HG03159 (cell line): ENCODE measurements around the gene NELFA.
A peak's percentile ranks its signal among the peaks of the same experiment; 100 is the strongest.
"Not testable (repeated sequence)": the region's sequence is repeated elsewhere in the genome, so short reads cannot be mapped to it uniquely, and the experiment has no call there.

Experiments used
- ATAC-seq: cut with Tn5 transposase; IDR thresholded peaks from one replicate; pipeline ENCODE4 v1.9.1; 2021; ENCODE audit warnings: mild to moderate bottlenecking, moderate library complexity; ENCODE audit not compliant: unreplicated experiment

NELFA gene

DNA sequence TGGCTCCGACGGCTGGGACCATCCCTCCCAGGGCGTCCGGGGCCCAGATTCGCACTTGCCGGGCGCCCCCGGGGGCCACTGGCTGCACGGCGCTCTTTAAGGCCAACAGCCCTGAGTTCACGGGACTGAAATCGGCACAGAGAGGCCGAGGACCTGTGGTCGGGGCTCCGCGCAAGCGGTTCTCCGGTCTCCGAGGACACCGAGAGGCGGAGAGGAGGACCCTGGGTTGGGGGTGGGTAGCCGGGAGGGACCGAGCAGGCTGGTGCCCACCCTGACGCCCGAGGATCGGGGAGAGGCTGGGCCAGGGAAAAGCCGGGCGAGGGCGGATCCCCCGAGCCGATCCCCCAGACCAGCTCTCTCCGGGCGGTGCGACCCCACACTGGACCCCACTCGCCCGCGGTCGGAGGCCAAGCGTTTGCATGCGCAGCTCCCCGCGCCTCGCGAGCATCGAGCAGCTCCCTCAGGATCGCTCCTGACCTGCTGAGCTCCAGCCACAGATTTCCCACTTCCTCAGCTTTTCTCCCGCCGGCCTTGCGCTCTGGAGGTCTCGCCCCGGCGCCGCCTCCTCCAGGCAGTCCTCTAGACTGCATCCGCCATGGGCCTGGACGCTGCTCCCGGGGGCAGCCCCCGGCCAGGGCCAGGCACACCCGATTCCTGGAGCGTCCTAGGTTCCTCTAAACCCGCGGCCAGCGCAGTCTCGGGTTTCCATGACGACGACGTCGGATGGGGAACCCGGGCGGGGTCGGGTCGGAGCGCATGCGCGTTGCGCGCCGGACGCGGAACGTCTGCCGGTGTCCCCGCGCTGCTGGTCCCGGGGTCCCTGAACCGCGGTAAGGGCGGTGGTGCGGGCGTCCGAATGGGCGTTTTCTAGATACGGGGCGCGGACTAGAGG lies 32.7 kb upstream of the NELFA start:
- peak; percentile 75 for ATAC-seq

- ATAC-seq = no peak
These were observed 31.8 kb upstream of the NELFA start for GRCh38 chr4:2040391-2041238.

GRCh38 chr4:2036866-2037265 lies 28.1 kb upstream of the NELFA start:
- ATAC-seq = no peak

- ATAC-seq = no peak
These were observed 27.6 kb upstream of the NELFA start for GRCh38 chr4:2036327-2036726.

DNA sequence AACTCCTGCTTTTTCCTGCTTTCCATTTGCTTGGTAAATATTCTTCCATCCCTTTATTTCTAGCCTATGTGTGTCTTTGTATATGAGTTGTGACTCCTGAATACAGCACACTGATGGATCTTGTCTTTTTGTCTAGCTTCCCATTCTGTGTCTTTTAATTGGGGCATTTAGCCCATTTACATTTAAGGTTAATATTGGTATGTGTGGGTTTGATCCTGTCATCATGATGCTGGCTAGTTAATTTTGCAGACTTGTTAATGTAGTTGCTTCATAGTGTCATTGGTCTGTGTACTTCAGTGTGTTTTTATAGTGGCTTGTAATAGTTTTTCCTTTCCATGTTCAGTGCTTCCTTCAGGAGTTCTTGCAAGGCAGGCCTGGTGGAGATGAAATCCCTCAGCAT lies 22.4 kb upstream of the NELFA start:
- ATAC-seq = not testable (repeated sequence)

GRCh38 chr4:2027120-2027519 lies 18.3 kb upstream of the NELFA start:
- not testable (repeated sequence) for ATAC-seq

DNA sequence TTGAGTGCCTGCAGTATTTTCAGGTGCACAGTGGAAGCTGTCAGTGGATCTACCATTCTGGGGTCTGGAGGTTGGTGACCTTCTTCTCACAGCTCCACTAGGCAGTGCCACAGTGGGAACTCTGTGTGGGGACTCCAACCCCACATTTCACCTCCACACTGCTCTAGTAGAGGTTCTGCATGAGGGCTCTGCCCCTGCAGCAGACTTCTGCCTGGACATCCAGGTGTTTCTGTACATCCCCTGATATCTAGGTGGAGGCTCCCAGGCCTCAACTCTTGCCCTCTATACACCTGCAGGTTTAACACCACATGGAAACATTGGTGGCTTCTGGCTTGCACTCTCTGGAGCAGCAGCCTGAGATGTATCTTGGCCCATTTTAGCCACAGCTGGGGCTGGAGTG lies 17.0 kb upstream of the NELFA start:
- no peak for ATAC-seq

- ATAC-seq = no peak
These were observed 15.9 kb upstream of the NELFA start for GRCh38 chr4:2024683-2025082.

- not testable (repeated sequence) for ATAC-seq
These were observed 12.7 kb upstream of the NELFA start for GRCh38 chr4:2021358-2022018.

DNA sequence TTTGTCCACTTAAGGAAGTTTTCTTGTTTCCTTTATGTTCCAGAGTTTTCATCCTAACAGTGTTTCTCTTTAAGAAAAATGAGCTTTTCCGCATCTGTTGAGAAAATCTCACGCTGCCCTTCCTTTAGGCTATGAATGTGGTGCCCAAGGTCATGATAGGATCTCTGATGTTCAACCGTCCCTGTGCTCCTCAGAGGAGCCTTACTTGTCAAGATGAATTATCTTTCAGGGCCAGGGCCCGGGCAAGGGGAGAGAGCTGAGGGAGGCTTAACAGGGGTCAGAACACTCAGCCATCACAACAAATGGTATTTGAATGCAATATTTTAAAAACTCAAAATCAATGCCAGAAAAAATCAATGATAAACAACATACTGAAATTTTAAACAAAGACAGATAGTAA lies 6.2 kb upstream of the NELFA start:
- no peak for ATAC-seq

- ATAC-seq = no peak
These were observed 2.8 kb upstream of the NELFA start for GRCh38 chr4:2011583-2011982.

- peak; percentile 21 for ATAC-seq
These were observed 968 bp upstream of the NELFA start for GRCh38 chr4:2009651-2010233.

DNA sequence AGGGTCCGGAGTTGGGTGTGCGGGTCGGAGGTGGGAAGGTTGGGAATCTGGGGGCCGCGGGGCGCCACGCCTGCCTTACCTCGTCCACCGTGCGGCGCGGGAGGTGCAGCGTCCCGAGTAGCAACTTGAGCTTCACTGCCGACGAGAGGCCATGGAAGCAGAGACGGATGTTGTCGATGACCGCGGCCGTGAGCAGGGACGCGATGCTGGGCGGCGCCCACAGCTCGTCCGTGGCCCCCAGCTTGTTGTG lies 178 bp downstream of the NELFA start:
- no peak for ATAC-seq

GRCh38 chr4:2007804-2008670 lies 737 bp downstream of the NELFA start:
- no peak for ATAC-seq

DNA sequence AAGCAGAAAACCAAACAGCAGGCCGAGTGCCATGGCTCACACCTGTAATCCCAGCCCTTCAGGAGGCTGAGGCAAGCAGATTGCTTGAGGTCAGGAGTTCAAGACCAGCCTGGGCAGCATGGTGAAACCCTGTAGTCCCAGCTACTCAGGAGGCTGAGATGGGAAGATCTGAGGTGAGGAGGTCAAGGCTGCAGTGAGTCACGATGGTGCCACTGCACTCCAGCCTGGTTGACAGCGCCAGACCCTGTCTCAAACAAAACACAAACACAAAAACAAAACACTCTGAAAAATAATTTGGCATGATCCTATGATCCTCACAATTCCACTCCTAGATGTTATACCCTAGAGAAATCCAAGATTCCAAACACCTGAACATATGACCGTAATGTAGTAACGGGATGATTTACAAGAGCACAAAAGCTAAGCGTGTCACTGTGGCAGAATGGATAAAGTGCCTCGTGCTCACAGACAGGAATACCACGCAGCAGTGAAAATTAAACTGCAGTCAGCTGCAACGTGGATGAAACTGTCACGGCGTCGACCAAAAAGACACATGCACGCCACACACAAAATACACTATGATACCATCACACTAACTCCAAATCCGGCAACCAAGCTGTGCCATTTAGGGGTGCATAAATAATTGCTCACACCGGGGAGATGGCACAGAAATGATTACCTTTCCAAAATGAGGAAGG lies 1.7 kb downstream of the NELFA start:
- ATAC-seq = no peak

DNA sequence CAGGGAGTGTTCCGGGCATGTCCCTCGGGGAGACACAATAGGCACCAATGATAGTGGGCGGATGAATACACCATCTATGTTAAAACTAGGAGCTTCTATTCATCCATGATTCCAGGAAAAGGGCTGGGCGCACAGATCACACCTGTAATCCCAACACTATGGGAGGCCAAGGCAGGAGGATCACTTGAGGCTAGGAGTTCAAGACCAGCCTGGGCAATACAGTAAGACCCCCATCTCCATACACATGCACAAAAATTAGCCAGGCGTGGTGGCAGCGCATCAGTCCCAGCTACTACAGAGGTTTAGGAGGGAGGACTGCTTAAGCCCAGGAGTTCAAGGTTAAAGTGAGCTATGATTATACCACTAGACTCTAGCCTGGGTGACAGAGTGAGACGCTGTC lies 2.4 kb downstream of the NELFA start:
- no peak for ATAC-seq

GRCh38 chr4:2003361-2003760 lies 5.4 kb downstream of the NELFA start:
- not testable (repeated sequence) for ATAC-seq

DNA sequence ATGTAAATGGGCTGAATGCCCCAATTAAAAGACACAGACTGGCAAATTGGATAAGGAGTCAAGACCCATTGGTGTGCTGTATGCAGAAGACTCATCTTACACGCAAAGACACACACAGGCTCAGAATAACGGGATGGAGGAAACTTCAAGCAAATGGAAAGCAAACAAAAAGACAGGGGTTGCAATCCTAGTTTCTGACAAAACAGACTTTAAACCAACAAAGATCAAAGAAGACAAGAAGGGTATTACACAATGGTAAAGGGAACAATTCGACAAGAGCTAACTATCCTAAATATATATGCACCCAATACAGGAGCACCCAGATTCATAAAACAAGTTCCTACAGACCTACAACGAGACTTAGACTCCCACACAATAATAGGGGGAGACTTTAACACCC lies 9.5 kb downstream of the NELFA start:
- ATAC-seq = not testable (repeated sequence)

DNA sequence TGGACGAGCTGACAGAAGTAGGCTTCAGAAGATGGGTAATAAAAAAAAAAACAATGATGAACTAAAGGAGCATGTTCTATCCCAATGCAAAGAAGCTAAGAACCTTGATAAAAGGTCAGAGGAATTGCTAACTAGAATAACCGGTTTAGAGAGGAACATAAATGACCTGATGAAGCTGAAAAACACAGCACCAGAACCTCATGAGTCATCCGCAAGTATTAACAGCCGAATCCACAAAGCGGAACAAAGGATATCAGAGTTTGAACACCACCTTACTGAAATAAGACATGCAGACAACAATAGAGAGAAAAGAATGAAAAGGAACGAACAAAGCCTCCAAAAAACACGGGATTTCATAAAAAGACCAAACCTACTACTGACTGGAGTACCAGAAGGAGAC lies 10.5 kb downstream of the NELFA start:
- ATAC-seq = no peak

DNA sequence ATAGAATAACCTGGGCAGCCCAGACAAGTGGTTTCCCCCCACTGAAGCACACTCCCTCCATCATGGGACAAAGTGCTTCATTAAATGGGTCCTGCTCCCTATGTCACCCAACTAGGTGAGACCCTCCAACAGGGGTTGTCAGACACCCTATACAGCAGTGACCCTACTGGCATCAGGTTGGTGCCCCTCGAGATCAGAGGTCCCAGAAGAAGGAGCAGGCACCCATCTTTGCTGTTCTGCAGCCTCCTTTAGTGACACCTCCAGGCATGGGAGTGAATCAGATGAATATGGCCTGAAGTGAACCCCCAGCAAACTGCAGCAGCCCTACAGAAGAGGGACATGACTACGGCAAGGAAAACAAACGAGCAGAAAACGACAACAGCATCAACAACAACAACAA lies 11.1 kb downstream of the NELFA start:
- ATAC-seq = no peak
